Measurements from ENCODE around the gene HACD2.
"Not testable (repeated sequence)": the region's sequence is repeated elsewhere in the genome, so short reads cannot be mapped to it uniquely, and the experiment has no call there.

The HACD2 gene

GRCh38 chr3:123584988-123585937 lies at the start of gene HACD2:
Gene HACD2, minus strand, starts transcription at chr3:123585053. Its CDS starts 26 bp downstream, at chr3:123585027.
- DNase-seq: peak; percentile 95

GRCh38 chr3:123634149-123635051 lies 49.5 kb upstream of the HACD2 start:
- DNase-seq: peak; percentile 2

- no peak for DNase-seq
Observed at GRCh38 chr3:123633530-123633929, 48.7 kb upstream of the HACD2 start.

- no peak for DNase-seq
Observed at GRCh38 chr3:123632161-123632655, 47.4 kb upstream of the HACD2 start.

GRCh38 chr3:123629747-123630047 lies 44.8 kb upstream of the HACD2 start:
- DNase-seq: no peak

- DNase-seq: no peak
Observed at GRCh38 chr3:123628996-123629746, 44.3 kb upstream of the HACD2 start.

GRCh38 chr3:123627673-123628670 lies 43.1 kb upstream of the HACD2 start:
- no peak for DNase-seq

GRCh38 chr3:123626881-123627280 lies 42.0 kb upstream of the HACD2 start:
- DNase-seq: no peak

GRCh38 chr3:123624302-123624701 lies 39.4 kb upstream of the HACD2 start:
- DNase-seq: no peak

GRCh38 chr3:123623346-123623880 lies 38.6 kb upstream of the HACD2 start:
- no peak for DNase-seq

- no peak for DNase-seq
Observed at GRCh38 chr3:123622766-123623165, 37.9 kb upstream of the HACD2 start.

- DNase-seq: no peak
Observed at GRCh38 chr3:123621850-123622189, 37.0 kb upstream of the HACD2 start.

- no peak for DNase-seq
Observed at GRCh38 chr3:123621186-123621849, 36.5 kb upstream of the HACD2 start.

- no peak for DNase-seq
Observed at GRCh38 chr3:123620343-123620742, 35.5 kb upstream of the HACD2 start.

- DNase-seq: peak; percentile 32
Observed at GRCh38 chr3:123618768-123619484, 34.1 kb upstream of the HACD2 start.

- DNase-seq: no peak
Observed at GRCh38 chr3:123618076-123618708, 33.3 kb upstream of the HACD2 start.

GRCh38 chr3:123616593-123616992 lies 31.7 kb upstream of the HACD2 start:
- no peak for DNase-seq

- no peak for DNase-seq
Observed at GRCh38 chr3:123613543-123613942, 28.7 kb upstream of the HACD2 start.

- not testable (repeated sequence) for DNase-seq
Observed at GRCh38 chr3:123611674-123612073, 26.8 kb upstream of the HACD2 start.

GRCh38 chr3:123611082-123611481 lies 26.2 kb upstream of the HACD2 start:
- DNase-seq: no peak

All from NCI-H345 (cell line).